Measurements from ENCODE around the gene NAV3. TPM values are rescaled to one million over a fixed set of nuclear protein-coding genes. Genes with fewer than 3 reads are reported as not detected.

Gene NAV3
- total and polyA plus RNA-seq, 2 donors (not counting 1 experiment from before 2014, with no cell fraction given) = not detected

DNA sequence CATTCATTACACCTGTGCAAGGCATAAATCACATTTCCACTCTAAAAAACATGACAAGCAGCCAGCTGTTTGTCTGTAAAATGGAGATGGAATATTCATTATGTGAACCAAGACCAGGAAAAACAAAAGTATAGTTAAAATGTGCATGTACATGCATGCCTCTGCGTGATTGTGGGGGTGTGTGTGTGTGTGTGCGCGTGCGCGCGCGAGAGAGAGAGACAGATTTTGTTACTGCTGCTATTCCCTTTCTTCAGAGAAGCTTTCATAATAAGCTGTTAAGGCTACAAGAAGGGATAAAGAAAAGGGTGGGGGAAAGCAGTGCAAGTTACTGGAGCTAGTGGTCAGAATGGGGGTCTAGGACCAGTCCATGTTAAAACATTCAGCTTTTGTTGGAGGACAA, 430.3 kb downstream of the NAV3 start:
- no peaks in the 10 kb centered on the region for H3K27me3 ChIP-seq (replicated peaks in 1 of 4; ENCODE audit: control extremely low read depth in 1 of 4, control insufficient read depth in 3 of 4, insufficient read depth in 4 of 4, low read length in 3 of 4)
- H3K27ac ChIP-seq (ENCODE audit: low read length in 2 of 2) = no peak overlapping the region
- no peak overlapping the region for H3K4me2 ChIP-seq (replicated peaks; ENCODE audit: low read depth, low read length, poor library complexity, severe bottlenecking)
- ATAC-seq (ENCODE audit: low read depth) (no peak), DNase-seq (no peak)
- Mint-ChIP-seq H3K9me3 (ENCODE audit: insufficient read depth) (no peaks in the 10 kb centered on the region), H3K27me3 (no peaks in the 10 kb centered on the region), H3K4me1 (no peaks in the 10 kb centered on the region), H3K4me3 (no peak overlapping the region), H3K27ac (no peak overlapping the region)
- no peaks in the 10 kb centered on the region for H3K79me2 ChIP-seq (ENCODE audit: control insufficient read depth, insufficient read depth, low read length)
- H3K9ac ChIP-seq (ENCODE audit: low read length) = no peak overlapping the region
- TF ChIP-seq CTCF (IDR thresholded peaks at IDR 0.05) (no peak), EZH2 (IDR thresholded peaks at IDR 0.05; ENCODE audit: borderline replicate concordance, insufficient read depth, low read depth, low read length, poor library complexity, severe bottlenecking) (no peak)
- CTCF ChIA-PET = no interaction called here
- POLR2A ChIA-PET = no interaction called here
- no peaks in the 10 kb centered on the region for H3K4me1 ChIP-seq (ENCODE audit: control insufficient read depth in 2 of 2, insufficient read depth in 2 of 2, low read length in 2 of 2)
- 100% methylated on average over 7 of the region's 7 CpGs for WGBS (ENCODE audit: insufficient coverage)
- no peak overlapping the region for H3K4me3 ChIP-seq (ENCODE audit: control extremely low read depth in 1 of 5, extremely low read depth in 1 of 5, insufficient read depth in 1 of 5, low read depth in 2 of 5, low read length in 4 of 5)
- no peaks in the 10 kb centered on the region for H3K36me3 ChIP-seq (replicated peaks in 1 of 2; ENCODE audit: control extremely low read depth in 1 of 2, control insufficient read depth in 1 of 2, extremely low read depth in 1 of 2, insufficient read depth in 2 of 2, low read length in 1 of 2)
- peaks cover 0 to 3% (median 0%) of the 10 kb centered on the region in 3 donors for H3K9me3 ChIP-seq (ENCODE audit: control extremely low read depth in 1 of 3, control insufficient read depth in 2 of 3, insufficient read depth in 1 of 3, low read length in 2 of 3)
- H2AFZ ChIP-seq (ENCODE audit: insufficient read depth, low read depth, low read length, poor library complexity, severe bottlenecking) = no peak overlapping the region
- intact Hi-C loops (cut with micrococcal nuclease) = no loop called here
- no peaks in the 10 kb centered on the region for H4K20me1 ChIP-seq (ENCODE audit: control insufficient read depth, insufficient read depth, low read length, poor library complexity, severe bottlenecking)

GRCh38 chr12:78261901-78262300, 431.2 kb downstream of the NAV3 start:
- no peak overlapping the region for H3K27ac Mint-ChIP-seq
- H3K4me1 ChIP-seq (ENCODE audit: control insufficient read depth in 2 of 2, insufficient read depth in 2 of 2, low read length in 2 of 2) = no peaks in the 10 kb centered on the region
- H3K79me2 ChIP-seq (ENCODE audit: control insufficient read depth, insufficient read depth, low read length) = no peaks in the 10 kb centered on the region
- ATAC-seq (ENCODE audit: low read depth) (no peak), DNase-seq (no peak)
- H3K4me2 ChIP-seq (replicated peaks; ENCODE audit: low read depth, low read length, poor library complexity, severe bottlenecking) = no peak overlapping the region
- 60% methylated on average over 2 of the region's 2 CpGs for WGBS (ENCODE audit: insufficient coverage)
- H3K4me3 Mint-ChIP-seq = no peak overlapping the region
- intact Hi-C loops (cut with micrococcal nuclease) = no loop called here
- H3K9ac ChIP-seq (ENCODE audit: low read length) = no peak overlapping the region
- POLR2A ChIA-PET = no interaction called here
- CTCF ChIA-PET = no interaction called here
- H3K4me3 ChIP-seq (ENCODE audit: control extremely low read depth in 1 of 5, extremely low read depth in 1 of 5, insufficient read depth in 1 of 5, low read depth in 2 of 5, low read length in 4 of 5) = no peak overlapping the region
- no peaks in the 10 kb centered on the region for H3K27me3 ChIP-seq (replicated peaks in 1 of 4; ENCODE audit: control extremely low read depth in 1 of 4, control insufficient read depth in 3 of 4, insufficient read depth in 4 of 4, low read length in 3 of 4)
- H3K9me3 Mint-ChIP-seq (ENCODE audit: insufficient read depth) = no peaks in the 10 kb centered on the region
- no peaks in the 10 kb centered on the region for H4K20me1 ChIP-seq (ENCODE audit: control insufficient read depth, insufficient read depth, low read length, poor library complexity, severe bottlenecking)
- H3K27ac ChIP-seq (ENCODE audit: low read length in 2 of 2) = no peak overlapping the region
- TF ChIP-seq CTCF (IDR thresholded peaks at IDR 0.05) = no peak
- TF ChIP-seq EZH2 (IDR thresholded peaks at IDR 0.05; ENCODE audit: borderline replicate concordance, insufficient read depth, low read depth, low read length, poor library complexity, severe bottlenecking) = no peak
- peaks cover 0 to 3% (median 0%) of the 10 kb centered on the region in 3 donors for H3K9me3 ChIP-seq (ENCODE audit: control extremely low read depth in 1 of 3, control insufficient read depth in 2 of 3, insufficient read depth in 1 of 3, low read length in 2 of 3)
- H3K27me3 Mint-ChIP-seq = no peaks in the 10 kb centered on the region
- no peaks in the 10 kb centered on the region for H3K4me1 Mint-ChIP-seq
- no peaks in the 10 kb centered on the region for H3K36me3 ChIP-seq (replicated peaks in 1 of 2; ENCODE audit: control extremely low read depth in 1 of 2, control insufficient read depth in 1 of 2, extremely low read depth in 1 of 2, insufficient read depth in 2 of 2, low read length in 1 of 2)
- H2AFZ ChIP-seq (ENCODE audit: insufficient read depth, low read depth, low read length, poor library complexity, severe bottlenecking) = no peak overlapping the region
